NK-92 (cell line): ENCODE data around the gene CYP2A7.
"Not testable (repeated sequence)": the region's sequence is repeated elsewhere in the genome, so short reads cannot be mapped to it uniquely, and the experiment has no call there.

ENCODE experiments used
- DNase-seq: peaks from one replicate; lab custom pipeline; 2025; ENCODE audit not compliant: unreplicated experiment; lab: John Stamatoyannopoulos, UW

Gene CYP2A7

DNA sequence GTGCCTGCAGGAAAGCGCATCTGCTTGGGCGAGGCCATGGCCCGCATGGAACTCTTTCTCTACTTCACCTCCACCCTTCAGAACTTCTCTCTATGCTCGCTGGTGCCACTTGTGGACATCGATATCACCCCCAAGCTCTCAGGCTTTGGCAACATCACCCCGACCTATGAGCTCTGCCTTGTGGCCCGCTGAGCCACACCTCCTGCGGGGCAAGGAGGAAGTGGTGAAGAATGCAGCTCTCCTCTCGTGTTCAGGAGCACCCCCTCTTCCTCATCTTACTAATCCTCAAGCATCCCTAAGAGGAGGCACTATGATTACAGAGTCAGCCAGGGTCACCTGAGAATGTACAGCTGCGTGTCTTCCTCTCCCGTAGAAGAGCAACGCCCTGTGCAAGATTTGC, 17.9 kb upstream of the CYP2A7 start:
- DNase-seq: not testable (repeated sequence)

DNA sequence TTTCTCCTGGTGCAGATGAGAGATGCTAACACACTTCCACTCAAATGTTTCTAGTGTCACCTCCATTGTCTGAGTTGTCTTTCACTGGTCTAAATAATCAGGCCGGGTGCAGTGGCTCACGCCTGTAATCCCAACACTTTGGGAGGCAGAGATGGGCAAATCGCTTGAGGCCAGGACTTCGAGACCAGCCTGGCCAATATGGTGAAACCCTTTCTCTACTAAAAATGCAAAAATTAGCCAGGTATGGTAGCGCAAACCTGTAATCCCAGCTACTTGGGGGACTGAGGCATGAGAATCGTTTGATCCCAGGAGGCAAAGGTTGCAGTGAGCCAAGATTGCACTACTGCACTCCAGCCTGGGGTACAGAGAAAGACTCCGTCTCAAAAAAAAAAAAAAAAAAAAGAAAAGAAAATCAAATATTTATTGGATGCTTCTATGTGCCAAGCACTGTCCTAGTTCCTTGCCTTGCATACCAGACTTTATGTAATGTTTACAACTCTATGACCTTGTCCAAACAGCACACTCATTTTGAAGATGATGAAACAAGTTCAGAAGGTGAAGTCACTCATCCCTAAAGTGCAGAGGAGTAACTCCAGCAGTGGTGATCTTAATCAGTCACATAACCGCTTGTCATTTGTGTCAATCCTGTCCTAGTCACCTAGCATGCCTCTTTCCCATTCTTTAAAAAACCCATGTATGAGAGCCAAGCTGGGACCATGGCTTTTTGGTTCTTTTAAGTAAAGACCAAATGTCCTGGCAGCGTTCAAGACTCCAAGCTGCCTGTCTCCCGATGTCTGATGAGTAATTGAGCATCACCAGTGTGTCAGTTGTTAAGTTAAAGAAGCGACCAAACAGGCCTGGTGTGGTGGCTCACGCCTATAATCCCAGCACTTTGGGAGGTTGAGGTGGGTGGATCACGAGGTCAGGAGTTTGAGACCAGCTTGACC, 15.1 kb upstream of the CYP2A7 start:
- not testable (repeated sequence) for DNase-seq

DNA sequence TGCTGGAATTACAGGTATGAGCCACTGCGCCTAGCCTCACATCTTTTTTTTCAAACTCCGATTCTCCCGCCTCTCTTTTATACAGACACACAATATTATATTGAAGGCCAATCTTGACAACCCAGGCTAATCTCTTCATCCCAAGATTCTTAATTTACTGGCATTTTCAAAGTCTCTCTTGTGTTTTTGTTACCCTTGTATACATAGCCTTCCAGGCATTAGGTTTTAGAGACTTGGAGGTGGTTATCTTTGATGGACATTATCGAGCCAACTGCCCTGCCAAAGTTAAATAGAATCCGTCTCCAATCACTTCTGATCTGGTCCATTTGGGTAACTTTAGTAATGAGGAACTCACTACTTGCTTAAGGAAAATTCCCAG, 14.4 kb upstream of the CYP2A7 start:
- DNase-seq: no peak

DNA sequence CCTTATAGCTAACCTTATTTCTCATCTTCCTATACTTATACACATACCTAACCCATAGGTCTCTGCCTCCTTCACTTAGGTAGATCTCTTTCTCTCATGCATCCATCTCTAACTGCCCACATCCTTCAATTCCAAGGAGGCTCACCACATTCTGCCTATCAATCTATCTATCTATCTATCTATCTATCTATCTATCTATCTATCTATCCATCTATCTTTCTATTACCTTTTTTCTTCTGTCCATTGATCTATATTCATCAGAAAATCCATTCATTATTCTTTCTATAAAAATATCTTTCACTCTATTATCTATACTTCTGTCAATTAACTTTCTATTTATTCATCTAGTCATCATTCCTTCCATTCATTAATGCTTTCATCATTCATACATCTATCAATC, 11.1 kb upstream of the CYP2A7 start:
- no peak for DNase-seq

DNA sequence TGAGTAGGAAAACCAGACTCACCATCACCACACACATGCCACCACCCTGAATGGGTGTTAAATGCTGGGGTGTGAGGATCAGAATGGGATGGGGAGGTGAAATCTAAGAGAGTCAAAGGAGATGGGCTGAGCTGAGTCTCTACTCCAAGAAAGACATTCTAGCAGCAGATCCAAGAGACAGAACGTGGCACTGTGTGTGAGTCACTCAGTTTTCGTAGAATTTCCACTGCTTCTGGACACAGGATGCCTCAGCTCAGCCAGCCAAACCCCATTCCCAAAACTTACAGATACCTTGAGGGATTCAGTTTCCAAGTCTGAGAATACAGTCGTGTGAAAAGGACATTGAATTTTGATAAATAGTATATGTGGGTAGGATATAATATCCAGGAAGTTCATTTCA, 7.3 kb upstream of the CYP2A7 start:
- no peak for DNase-seq

DNA sequence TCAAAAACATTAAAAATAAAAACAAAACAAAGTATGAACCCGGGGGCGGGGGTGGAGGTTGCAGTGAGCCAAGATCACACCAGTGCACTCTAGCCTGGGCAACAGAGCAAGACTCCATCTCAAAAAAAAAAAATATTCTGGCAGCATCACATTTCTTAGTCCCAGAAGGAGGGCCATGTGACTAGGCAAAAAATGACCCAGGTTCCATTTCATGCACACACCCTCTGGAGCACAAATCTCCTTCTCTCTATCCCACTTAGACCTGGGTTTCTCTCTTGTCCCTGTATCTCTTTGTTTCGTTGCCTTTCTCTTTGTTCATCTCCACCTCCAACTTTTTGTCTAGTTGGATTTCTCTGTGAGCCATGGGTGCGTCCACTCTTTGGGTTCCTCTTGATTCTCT, 6.2 kb upstream of the CYP2A7 start:
- DNase-seq: no peak

DNA sequence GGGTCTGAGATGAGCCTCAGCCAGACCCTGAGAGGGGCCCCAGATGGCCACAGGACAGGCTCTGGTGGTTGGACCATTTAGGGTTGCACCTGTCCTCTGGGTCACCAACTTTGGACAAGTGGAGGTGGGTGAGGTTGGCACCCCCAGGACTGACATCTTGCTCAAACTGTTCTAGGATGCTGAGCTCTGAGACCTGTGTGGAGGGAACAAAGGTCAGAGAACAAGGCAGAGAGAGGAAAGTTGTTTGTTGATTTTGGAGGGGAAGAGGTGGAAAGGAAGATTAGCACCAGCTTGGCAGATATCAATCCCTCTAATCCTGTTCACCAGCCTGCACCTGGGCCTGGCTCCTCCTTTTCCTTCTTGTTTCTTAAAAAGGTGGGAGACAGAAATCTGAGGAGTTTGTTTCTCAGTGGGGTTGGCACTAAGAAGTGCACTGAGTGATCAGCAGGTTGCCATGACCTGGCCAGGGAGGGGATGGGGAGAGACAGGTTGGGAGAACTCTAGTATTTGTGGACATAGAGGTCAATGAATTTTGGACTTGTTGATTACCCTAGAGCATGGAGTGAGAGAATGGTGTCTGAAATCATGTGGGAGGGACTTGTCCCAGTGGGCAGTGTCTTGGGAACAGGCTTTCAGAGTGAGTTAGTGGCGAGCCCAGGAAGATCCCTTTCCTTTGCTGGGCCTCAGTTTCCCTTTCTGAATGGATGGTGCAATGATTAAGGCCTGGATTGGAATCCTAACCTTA, 2.3 kb upstream of the CYP2A7 start:
- not testable (repeated sequence) for DNase-seq

DNA sequence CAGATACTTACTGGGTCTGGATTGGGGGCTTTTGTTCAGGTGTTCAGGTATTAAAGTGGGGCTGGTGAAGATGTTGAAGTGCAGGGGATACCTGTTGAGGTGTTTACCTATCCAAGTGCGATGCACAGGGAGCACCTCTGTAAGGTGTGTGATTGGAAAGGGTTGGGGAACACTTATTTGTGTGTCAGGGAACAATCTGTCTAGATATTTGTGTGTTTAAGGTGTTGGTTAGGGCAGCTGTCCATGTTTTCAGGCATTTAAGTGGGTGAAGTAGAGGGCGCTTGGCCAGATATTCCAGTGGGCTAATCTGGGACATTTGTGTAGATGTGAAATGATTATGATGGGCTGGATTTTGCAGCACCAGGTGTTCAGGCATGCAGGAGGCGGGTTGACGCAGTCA, 2.7 kb downstream of the CYP2A7 start:
- DNase-seq: not testable (repeated sequence)

DNA sequence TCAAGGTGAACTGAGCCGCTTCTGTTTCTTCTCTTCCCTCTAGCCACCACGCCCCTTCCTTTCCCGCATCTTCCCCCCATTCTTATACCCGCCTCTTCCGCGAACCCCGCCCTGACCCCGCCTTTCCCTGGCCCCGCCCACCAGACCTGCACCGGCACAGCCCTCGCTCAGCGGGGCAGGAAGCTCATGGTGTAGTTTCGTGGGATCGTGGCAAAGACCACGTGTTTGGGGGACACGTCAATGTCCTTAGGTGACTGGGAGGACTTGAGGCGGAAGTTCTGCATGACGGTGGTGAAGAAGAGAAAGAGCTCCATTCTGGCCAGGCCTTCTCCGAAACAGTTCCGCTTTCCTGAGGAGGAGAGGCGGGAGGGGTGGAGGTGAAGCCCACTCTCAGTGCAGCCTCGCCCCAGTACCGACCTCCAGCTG, 6.5 kb downstream of the CYP2A7 start:
- DNase-seq: peak; percentile 57

DNA sequence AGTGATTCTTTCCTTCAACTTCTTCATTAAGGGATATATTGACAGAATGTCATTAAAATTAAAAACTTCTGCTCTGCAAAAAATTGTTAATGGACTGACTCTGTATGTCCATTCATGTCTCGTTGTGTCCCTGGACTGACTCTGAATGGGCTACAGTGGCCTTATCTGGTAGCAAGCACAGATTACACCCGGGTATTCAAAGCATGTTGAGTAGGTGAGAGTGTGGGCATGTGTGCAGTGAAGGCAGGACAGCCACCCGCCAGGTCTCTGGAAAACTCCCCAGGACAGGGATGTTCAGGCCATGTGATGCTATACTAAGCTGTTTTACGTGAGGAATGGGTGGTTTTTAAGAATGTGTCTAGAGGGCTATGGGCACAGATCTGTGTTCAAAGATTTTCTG, 7.2 kb downstream of the CYP2A7 start:
- DNase-seq: not testable (repeated sequence)

DNA sequence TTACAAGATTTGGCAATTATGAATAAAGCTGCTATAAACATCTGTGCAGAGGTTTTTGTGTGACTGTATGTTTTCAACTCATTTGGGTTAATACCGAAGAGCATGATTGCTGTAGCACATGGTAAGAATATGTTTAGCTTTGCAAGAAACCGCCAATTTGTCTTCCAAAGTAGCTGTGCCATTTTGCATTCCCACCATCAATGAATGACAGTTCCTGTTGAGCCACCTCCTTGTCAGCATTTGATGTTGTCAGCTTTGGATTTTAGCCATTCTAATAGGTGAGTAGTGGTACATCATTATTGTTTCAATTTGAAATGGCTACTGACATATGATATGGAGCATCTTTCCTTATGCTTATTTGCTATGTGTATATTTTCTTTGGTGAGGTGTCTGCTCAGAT, 8.2 kb downstream of the CYP2A7 start:
- not testable (repeated sequence) for DNase-seq

DNA sequence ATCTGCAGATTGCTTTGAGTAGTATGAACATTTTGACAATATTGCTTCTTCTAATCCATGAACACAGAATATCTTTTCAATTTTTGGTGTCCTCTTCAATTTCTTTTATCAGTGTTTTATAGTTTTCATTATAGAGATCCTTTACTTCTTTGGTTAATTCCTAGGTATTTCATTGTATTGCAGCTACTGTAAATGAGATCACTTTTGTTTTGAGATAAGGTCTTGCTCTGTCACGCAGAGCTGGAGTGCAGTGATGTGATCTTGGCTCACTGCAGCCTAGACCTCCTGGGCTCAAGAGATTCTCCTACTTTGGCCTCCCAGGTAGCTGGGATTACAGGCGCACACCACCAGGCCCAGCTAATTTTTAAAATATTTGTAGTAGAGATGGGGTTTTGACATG, 9.8 kb downstream of the CYP2A7 start:
- DNase-seq: no peak

DNA sequence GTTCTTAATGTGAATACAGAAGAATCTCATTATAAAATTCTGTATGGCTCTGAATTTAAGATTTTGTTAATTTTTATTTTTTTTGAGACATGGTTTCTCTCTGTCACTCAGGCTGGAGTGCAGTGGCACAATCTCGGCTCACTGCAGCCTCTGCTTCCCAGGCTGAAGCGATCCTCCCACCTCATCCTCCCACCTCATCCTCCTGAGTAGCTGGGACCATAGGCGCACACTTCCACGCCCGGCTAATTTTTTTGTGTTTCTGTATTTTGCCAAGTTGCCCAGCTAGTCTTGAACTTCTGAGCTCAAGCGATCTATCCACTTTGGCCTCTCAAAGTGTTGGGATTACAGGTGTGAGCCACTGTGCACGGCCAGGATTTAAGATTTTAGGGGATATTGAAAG, 14.3 kb downstream of the CYP2A7 start:
- no peak for DNase-seq

DNA sequence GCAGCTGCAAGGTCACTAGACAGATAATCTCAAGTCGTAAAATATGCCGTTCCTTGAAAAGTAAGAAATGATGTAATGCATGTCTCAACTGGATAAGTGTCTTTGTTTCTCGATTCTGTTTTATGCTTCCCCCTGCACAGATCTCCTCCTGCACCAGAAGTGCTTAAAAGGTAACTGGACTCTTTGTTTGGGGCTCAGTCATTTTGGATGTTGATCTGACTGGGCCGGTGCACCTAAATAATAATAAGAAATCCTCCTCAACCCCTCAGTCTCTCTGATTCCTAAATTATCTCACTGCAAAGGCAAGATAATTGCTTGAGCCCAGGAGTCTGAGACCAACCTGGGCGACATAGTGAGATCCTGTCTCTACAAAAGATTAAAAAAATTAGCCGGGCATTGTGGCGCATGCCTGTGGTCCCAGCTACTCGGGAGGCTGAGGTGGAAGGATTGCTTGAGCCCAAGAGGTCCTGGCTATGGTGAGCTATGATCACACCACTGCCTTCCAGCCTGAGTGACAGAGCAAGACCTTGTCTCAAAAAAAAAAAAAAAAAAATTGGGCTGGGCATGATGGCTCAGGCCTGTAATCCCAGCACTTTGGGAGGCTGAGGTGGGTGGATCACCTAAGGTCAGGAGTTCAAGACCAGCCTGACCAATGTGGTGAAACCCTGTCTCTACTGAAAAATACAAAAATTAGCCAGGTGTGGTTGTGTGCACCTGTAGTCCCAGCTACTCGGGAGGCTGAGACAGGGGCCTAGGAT, 17.1 kb downstream of the CYP2A7 start:
- DNase-seq: not testable (repeated sequence)

DNA sequence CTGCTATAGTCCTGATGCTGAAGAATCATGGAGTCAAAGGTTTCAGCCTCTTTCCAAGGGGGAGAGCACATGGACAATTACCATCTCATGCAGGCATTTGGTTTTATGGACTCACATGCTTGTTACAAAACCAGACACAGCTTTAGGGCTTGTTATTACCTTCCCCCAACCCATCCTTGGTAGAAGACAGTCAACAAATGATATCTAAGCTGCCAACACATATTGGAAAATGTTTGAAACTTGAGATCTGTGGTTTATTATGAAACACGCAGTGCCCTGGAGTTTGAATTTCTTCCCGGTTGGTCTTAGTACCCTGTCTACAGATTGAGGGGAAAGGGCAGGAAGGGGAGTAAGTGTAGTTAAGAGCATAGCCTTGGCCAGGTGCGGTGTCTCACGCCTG, 19.2 kb downstream of the CYP2A7 start:
- DNase-seq: no peak

DNA sequence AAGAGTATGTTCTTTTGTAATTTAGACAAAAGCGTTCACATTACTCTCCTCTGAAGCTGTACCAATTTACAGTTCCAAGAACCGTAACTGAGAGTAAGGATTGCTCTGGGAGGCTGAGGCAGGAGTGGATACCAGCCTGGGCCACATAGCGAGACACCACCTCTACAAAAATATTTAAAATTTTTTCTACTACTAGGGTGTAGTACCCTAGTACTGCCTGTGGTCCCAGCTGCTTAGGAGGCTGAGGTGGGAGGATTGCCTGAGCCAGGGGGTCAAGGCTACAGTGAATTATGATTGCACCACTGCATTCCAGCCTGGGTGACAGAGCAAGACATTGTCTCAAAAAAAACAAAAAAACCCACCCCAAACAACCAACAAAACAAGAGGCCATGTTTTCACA, 19.7 kb downstream of the CYP2A7 start:
- DNase-seq: no peak

DNA sequence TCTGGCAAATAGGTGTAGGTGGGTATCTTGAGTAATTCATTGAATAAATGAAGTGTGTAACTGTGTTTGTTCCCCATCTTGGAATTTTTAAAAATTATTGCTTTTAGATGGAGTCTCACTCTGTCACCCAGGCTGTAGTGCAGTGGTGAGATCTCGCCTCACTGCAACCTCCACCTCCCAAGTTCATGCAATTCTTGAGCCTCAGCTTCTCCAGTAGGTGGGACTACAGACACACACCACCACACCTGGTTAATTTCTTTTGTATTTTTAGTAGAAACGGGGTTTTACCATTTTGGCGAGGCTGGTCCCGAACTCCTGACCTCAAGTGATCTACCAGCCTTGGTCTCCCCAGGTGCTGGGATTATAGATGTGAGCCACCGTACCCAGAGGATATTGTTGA, 23.9 kb downstream of the CYP2A7 start:
- DNase-seq: no peak

DNA sequence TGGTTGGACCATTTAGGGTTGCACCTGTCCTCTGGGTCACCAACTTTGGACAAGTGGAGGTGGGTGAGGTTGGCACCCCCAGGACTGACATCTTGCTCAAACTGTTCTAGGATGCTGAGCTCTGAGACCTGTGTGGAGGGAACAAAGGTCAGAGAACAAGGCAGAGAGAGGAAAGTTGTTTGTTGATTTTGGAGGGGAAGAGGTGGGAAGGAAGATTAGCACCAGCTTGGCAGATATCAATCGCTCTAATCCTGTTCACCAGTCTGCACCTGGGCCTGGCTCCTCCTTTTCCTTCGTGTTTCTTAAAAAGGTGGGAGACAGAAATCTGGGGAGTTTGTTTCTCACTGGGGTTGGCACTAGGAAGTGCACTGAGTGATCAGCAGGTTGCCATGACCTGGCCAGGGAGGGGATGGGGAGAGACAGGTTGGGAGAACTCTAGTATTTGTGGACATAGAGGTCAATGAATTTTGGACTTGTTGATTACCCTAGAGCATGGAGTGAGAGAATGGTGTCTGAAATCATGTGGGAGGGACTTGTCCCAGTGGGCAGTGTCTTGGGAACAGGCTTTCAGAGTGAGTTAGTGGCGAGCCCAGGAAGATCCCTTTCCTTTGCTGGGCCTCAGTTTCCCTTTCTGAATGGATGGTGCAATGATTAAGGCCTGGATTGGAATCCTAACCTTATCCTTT, 29.4 kb downstream of the CYP2A7 start:
- DNase-seq: not testable (repeated sequence)

DNA sequence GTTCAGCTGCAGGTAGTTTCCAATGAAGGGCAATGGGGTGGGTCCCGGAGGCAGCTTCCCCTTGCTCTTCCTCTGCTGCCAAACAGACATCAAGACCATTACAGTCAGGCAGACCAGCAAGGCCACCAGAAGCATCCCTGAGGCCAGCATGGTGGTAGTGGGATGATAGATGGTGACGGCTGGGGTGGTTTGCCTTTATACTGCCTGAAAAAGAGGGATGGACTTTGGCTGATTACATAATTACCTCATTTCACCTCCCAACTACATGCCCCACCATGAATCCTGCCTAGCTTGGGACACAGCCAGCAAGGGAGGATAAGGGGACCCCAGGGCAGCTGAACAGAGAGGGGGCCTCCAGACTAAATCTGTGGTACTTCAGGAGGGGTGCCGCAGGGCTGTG, 31.8 kb downstream of the CYP2A7 start, which contains the start of gene CYP2A6:
Gene CYP2A6 (minus strand): TSS at position 171 of the 400 bp plus-strand sequence. CDS start 21 bp downstream, at position 150.
- not testable (repeated sequence) for DNase-seq

DNA sequence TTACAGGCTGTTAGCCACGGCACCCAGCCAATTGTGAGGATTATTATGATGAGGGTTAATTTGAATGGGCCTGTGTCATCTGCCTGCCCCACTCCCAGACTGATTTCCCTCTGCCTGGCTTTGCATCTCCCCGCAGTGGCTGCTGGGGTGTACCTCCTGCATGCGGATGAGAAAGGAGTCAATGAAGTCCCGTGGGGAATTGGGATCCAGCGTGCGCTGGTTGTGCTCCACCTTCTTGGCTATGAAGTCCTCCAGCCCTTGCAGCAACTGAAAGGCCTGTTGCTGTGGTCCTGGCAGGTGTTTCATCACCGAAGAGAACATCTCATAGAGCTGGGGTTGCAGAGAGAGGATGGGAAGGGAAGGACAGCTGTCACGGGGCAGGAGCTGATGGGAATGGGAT, 35.3 kb downstream of the CYP2A7 start:
- DNase-seq: not testable (repeated sequence)

DNA sequence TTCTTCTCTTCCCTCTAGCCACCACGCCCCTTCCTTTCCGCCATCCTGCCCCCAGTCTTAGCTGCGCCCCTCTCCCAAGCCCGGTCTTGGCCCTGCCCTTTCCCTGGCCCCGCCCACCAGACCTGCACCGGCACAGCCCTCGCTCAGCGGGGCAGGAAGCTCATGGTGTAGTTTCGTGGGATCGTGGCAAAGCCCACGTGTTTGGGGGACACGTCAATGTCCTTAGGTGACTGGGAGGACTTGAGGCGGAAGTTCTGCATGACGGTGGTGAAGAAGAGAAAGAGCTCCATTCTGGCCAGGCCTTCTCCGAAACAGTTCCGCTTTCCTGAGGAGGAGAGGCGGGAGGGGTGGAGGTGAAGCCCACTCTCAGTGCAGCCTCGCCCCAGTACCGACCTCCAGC, 38.4 kb downstream of the CYP2A7 start:
- not testable (repeated sequence) for DNase-seq
